NCI-H2081 treated with DMSO at 0.1 percent for 48 hours (cell line): ENCODE data around the gene CHL1.

ENCODE experiments used
- DNase-seq: peaks from one replicate; lab custom pipeline; 2025; lab: John Stamatoyannopoulos, UW

The CHL1 gene

GRCh38 chr3:411226-411625 is 214.7 kb downstream of the CHL1 start:
- DNase-seq: no peak

DNA sequence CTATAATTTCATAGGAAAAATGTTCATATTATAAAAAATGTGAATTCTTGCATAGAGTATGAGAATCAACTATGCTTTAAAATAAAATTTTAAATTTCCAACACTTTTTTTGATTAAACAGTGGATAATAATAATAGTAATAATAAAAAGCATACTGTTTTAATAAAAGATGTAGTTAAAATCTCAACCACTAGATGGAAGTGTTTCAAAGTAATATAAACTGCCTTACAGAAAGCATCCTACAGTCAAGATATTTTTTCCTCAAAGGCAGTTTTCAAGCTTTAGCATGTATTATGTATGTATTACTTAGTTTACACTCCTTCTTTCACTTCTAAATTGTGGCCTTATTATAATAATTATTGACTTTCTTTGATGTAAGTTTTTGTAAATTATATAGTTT is 217.5 kb downstream of the CHL1 start:
- DNase-seq: peak; percentile 35

GRCh38 chr3:418239-418929 is 221.8 kb downstream of the CHL1 start:
- DNase-seq: no peak

DNA sequence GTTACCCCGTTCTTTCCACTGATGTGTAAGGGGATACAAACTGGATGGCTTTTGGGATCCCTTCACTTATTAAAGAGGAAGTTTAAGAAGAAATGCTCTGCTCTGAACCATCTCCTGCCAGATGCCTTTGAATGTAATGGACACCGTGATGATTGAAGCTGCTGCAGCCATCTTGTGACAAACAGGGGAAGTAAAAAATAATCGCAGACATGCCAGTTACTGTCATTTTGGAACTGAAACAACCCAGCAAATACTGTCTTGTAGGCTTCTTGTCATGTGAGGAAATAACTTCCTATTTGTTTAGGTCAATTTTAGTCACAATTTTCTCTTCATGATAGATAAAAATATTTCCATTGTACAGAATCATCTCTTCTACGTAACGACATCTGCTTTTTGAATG is 224.0 kb downstream of the CHL1 start:
- no peak for DNase-seq

DNA sequence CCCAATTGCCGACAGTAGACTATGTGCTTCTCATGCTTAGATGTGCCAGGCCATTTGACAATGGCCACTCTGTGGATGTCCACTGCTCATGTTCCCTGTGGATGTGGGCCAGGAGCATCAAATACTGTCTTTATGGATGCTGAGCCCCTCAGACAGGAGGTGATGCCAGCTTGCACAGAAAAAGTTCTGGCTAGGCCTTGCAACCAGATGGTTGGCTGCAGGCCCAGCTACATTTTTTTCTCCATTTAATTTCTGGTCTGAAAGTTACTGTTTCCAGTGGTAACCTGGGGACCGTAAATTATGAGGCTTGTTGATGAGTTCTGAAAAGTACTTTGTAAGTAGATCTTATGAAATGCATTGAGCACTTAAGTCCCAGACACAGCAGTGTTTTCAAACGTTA is 228.5 kb downstream of the CHL1 start:
- DNase-seq: no peak

GRCh38 chr3:426072-426471 is 229.5 kb downstream of the CHL1 start:
- no peak for DNase-seq

DNA sequence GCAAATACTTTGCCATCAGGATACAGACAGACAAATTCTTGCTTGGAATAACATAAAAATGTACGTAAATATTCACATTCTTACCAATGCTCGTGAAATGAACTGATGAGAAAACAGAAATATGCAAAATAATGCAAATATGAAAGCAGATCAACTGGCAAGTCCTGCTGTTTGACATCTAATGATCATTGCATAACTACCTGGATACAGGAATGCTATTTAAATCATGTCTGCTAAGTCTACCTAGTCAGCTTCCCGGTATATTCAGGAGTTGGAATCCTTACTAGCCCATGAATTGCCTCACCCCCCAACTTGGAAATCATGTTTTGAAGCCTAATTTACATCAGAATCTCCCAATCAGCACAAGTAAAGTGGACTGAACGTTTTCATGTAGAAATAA is 230.6 kb downstream of the CHL1 start:
- DNase-seq: no peak

DNA sequence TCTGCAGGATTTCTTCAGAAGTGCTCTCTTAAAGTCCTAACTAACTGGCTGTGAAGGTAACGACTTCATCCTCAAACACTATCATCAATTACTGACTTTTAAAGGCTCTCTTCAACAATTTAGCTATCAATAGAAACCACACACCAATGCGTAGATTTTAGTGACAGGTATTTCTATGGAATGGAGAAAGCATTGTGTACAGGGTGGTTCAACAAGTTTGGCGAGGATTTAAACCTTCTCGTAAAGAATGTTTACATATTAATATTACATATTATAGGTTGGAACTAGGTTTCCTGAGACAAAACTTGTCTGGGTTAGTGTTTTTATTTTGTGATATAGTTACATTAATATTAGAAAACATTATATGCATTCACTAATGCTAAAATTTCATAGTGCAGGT is 233.6 kb downstream of the CHL1 start:
- no peak for DNase-seq

GRCh38 chr3:435161-435560 is 238.6 kb downstream of the CHL1 start:
- no peak for DNase-seq

- DNase-seq: no peak
Measured at GRCh38 chr3:436053-436452, 239.5 kb downstream of the CHL1 start.

DNA sequence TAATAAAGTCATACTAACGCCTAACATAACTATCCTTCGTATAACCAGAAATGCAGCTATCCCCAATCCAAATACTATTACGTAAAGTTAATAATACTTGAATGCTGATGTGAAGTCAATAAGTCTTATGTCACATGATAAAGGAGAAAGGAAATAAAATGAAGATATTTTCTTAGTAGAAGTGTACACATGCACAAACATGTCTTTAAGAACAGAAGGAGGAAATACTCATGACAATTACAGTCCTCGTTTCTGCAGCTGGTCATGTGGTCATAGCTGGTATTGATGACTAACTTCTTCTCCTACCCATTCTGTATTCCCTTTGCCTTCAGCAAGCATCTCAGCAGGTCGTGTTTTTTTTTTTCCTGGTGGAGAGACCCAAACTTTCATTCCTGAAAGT is 244.3 kb downstream of the CHL1 start:
- no peak for DNase-seq

GRCh38 chr3:445960-446359 is 249.4 kb downstream of the CHL1 start:
- DNase-seq: no peak

DNA sequence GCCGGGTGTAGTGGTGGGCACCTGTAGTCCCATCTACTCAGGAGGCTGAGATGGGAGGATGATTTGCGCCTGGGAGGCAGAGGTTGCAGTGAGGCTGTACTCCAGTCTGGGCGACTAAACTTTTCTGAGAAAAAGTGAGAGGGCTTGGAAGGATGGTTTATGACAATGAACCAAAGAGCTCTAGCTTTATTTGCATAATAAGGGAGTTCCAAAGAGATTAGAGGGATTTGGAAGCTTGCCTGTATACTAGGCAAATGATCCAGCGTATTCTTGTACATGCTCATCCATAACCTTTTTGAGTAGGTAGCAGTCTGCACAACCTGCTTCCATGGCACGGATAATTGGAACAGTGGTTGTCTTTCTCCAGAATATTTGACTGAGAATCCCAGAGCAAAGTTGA is 251.1 kb downstream of the CHL1 start:
- no peak for DNase-seq

DNA sequence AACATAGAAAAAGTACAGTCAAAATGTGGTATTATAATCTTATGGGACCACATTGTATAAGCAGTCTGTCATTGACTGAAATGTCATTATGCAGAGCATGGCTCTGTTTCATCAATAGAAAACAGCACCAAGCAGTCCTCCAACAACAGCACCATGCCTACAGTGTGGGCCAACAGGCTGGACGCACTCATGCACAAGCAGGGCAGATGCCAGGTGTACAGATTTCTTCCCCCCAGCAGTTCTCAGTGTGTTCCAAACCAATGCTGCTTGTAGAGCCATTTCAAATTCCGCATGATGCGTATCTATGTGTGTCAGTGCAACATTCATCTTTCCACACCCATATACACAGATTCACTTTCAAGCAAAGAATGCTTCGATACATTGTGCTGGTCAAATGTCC is 253.1 kb downstream of the CHL1 start:
- DNase-seq: no peak

- no peak for DNase-seq
Measured at GRCh38 chr3:452221-452620, 255.7 kb downstream of the CHL1 start.

- DNase-seq: no peak
Measured at GRCh38 chr3:453106-453505, 256.5 kb downstream of the CHL1 start.

GRCh38 chr3:454986-455385 is 258.4 kb downstream of the CHL1 start:
- no peak for DNase-seq

GRCh38 chr3:458124-458523 is 261.6 kb downstream of the CHL1 start:
- DNase-seq: no peak

DNA sequence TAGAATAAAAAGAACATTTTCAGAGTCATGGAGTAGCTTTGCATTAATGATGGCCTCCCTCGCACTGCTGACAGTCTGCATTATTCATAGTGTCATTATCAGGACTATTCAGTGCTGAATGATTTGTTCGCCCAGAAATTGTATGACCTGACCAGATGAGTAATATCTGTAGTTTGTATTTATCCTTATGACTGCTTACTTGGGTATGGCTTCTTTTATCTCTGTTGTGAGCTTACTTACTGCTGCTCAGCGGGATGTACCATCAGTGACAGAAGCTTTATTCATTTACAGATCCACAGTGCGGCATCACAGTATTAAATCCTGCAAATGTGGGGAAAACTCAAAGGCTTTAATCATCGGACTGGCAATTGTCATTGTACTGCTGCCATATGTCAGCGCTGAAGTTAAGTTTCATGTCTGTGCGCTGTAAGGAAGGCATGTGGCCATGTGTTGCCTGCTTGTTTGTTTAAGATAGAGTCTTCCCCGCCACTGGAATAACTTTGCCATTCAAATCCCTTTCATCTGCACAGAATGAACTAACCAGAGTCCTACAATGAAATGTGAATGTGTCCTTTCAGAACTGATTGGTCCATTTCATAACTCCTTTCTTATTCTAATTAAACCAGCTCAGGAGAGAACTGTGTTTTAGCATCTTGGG is 262.2 kb downstream of the CHL1 start:
- no peak for DNase-seq
